ENCODE data around the gene PITPNM3.

PITPNM3 gene

GRCh38 chr17:6555331-6556120 lies 829 bp downstream of the PITPNM3 start:
- Mint-ChIP-seq H3K9me3 (no peaks in the 10 kb centered on the region), H3K27ac (ENCODE audit: low read depth) (no peak overlapping the region), H3K27me3 (peaks cover 63% of the 10 kb centered on the region), H3K4me3 (peak overlapping the region; percentile 75), H3K36me3 (ENCODE audit: insufficient read depth) (no peaks in the 10 kb centered on the region), H3K4me1 (peaks cover 15% of the 10 kb centered on the region)
- no peak for DNase-seq (ENCODE audit: low spot score in 2 of 2)
- ATAC-seq (replicated peaks; ENCODE audit: extremely low read depth, poor library complexity, severe bottlenecking): no peak

DNA sequence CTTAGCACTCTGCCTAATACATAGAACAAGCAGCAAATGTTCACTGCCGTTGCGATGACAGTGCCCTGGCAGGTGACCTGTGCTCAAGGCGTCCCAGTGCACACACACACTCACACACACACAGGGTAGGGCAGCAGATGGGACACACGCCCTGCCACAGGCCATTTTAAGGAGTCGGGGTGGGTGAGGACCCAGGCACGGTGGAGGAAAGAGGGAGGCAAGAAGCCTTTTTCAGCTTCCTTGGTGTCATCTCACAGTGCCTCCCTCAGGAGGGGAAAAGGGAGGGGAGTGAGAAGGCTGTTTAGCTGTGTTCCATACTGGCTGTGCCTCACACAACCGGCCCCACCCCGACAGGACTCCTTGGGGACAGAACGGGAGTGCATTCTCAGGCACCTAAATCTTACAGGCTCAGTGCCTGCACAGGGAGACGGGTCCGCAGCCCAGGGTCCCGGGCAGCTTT lies 1.5 kb downstream of the PITPNM3 start:
- Mint-ChIP-seq H3K27me3 (peaks cover 63% of the 10 kb centered on the region), H3K27ac (ENCODE audit: low read depth) (no peak overlapping the region), H3K9me3 (no peaks in the 10 kb centered on the region), H3K4me1 (peaks cover 15% of the 10 kb centered on the region), H3K36me3 (ENCODE audit: insufficient read depth) (no peaks in the 10 kb centered on the region), H3K4me3 (peak overlapping the region; percentile 75)
- DNase-seq (ENCODE audit: low spot score in 2 of 2) (no peak), ATAC-seq (replicated peaks; ENCODE audit: extremely low read depth, poor library complexity, severe bottlenecking) (no peak)

DNA sequence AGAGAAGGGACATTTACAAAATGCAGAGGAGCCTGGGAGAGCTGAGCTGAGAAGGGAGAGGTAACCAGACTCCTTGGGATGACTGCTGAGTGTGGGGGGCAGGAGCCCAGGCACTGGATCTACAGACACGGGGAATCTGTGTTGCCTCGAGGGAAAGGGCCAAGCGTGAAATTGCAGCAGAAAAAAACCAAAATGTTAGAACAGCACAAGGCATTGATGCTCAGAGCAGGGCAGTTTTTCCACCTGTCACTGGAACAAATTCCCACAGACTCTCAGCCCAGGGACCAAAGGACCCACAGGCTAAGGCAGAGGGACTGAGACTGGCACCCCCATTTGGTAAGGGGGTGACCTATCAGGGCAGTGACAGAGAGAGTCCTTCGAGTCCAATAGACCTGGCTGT lies 2.0 kb downstream of the PITPNM3 start:
- Mint-ChIP-seq H3K27me3 (peaks cover 58% of the 10 kb centered on the region), H3K4me3 (peak overlapping the region; percentile 75), H3K4me1 (peaks cover 15% of the 10 kb centered on the region), H3K36me3 (ENCODE audit: insufficient read depth) (no peaks in the 10 kb centered on the region), H3K9me3 (no peaks in the 10 kb centered on the region), H3K27ac (ENCODE audit: low read depth) (no peak overlapping the region)
- no peak for DNase-seq (ENCODE audit: low spot score in 2 of 2)
- ATAC-seq (replicated peaks; ENCODE audit: extremely low read depth, poor library complexity, severe bottlenecking): no peak

DNA sequence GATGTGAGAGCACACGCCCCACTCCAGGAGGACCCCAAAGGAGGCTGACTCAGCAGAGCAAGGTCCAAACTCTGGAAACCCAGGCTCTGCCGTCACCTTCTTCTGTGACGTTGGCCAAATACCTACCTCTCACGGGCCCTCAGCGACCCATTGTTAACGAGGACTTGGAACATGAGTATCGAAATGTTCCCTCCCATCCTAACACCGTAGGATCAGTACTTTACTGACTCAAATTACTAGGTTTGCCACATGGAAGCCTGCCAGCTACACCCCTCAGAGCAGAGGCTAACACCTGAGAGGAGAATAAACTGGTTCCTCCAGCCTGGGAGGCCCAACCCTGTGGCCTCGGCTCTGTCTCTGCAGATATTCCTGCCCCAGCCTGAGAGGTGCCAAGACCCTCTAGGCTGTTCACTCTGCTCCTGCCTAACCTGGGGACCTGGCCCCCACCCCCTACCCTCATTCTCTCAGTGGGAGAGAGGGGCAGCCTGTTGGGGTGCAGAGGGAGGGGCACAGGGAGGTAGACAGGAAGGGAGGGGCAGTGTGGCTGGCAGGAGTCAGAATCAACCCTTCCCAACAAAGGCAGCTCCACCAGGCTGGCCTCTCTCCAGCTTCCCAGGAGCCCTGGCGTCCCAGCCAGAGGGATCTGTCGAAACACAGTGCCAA lies 4.4 kb downstream of the PITPNM3 start:
- DNase-seq (ENCODE audit: low spot score in 2 of 2) (no peak), ATAC-seq (replicated peaks; ENCODE audit: extremely low read depth, poor library complexity, severe bottlenecking) (no peak)
- no peak overlapping the region for H3K27ac Mint-ChIP-seq (ENCODE audit: low read depth)
- no peak overlapping the region for H3K4me3 Mint-ChIP-seq
- H3K4me1 Mint-ChIP-seq: peaks cover 28% of the 10 kb centered on the region
- no peaks in the 10 kb centered on the region for H3K36me3 Mint-ChIP-seq (ENCODE audit: insufficient read depth)
- peaks cover 35% of the 10 kb centered on the region for H3K27me3 Mint-ChIP-seq
- no peaks in the 10 kb centered on the region for H3K9me3 Mint-ChIP-seq

DNA sequence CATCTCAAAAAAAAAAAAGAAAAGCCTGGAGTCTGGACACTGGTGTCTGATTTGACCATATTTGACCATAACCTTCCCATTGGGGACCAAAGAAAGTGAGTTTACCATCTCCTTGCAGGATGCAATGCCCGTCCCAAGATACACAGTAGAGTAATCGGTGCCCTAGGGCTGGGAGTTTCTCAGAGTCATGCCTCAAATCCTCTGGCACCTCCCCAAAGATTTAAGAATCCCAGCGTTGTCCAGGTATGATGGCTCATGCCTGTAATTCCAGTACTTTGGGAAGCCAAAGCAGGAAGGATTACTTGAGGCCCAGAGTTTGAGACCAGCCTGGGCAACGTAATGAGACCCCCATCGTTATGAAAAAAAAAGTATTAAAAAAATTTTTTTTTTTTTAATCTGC lies 5.0 kb downstream of the PITPNM3 start:
- Mint-ChIP-seq H3K4me3 (no peak overlapping the region), H3K36me3 (ENCODE audit: insufficient read depth) (no peaks in the 10 kb centered on the region), H3K27ac (ENCODE audit: low read depth) (no peak overlapping the region), H3K9me3 (no peaks in the 10 kb centered on the region), H3K27me3 (peaks cover 28% of the 10 kb centered on the region), H3K4me1 (peaks cover 23% of the 10 kb centered on the region)
- DNase-seq (ENCODE audit: low spot score in 2 of 2) (no peak), ATAC-seq (replicated peaks; ENCODE audit: extremely low read depth, poor library complexity, severe bottlenecking) (no peak)

- no peak overlapping the region for H3K4me3 Mint-ChIP-seq
- no peaks in the 10 kb centered on the region for H3K36me3 Mint-ChIP-seq (ENCODE audit: insufficient read depth)
- no peaks in the 10 kb centered on the region for H3K9me3 Mint-ChIP-seq
- DNase-seq (ENCODE audit: low spot score in 2 of 2) (no peak), ATAC-seq (replicated peaks; ENCODE audit: extremely low read depth, poor library complexity, severe bottlenecking) (no peak)
- H3K27ac Mint-ChIP-seq (ENCODE audit: low read depth): no peak overlapping the region
- peaks cover 13% of the 10 kb centered on the region for H3K4me1 Mint-ChIP-seq
- H3K27me3 Mint-ChIP-seq: peaks cover 15% of the 10 kb centered on the region
Observed at GRCh38 chr17:6549384-6550036, 6.8 kb downstream of the PITPNM3 start.

DNA sequence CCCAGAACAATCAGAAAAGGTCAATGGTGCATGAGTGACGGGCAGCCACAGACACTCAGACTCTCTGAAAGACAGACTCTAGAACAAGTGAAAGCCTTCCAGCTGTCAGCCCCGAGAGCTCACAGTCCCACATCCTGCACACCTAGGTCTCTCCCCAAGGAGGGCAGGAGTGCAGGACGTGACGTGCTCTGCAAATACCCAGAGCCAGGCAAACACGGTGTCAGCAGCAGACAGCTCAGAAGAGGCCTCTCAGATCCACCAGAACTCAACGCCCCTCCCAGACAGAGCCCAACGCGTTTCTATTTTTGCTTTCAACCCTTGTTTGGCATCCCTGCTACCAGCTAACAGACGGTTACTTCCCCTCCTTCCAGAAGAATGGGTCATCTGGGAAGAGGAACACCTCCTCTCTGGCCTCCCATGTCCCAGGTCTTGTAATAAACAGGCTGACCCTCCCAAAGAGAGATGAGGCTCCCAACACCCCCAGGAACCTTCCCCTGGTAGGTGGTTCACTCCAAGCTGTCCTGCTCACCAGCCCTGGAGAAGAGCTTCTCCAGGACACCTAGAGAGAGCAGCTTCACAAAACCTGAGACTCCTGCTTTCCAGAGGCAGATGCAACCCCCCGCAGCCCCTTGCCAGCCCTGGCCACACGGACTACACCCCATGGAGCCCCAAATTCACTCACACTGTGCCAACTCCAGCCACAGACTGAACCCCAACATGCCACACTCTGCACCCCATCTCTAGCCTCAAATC lies 7.6 kb downstream of the PITPNM3 start:
- Mint-ChIP-seq H3K36me3 (ENCODE audit: insufficient read depth) (no peaks in the 10 kb centered on the region), H3K4me1 (peaks cover 13% of the 10 kb centered on the region), H3K9me3 (no peaks in the 10 kb centered on the region), H3K27ac (ENCODE audit: low read depth) (no peak overlapping the region), H3K27me3 (peaks cover 8% of the 10 kb centered on the region), H3K4me3 (no peak overlapping the region)
- ATAC-seq (replicated peaks; ENCODE audit: extremely low read depth, poor library complexity, severe bottlenecking) (no peak), DNase-seq (ENCODE audit: low spot score in 2 of 2) (no peak)

DNA sequence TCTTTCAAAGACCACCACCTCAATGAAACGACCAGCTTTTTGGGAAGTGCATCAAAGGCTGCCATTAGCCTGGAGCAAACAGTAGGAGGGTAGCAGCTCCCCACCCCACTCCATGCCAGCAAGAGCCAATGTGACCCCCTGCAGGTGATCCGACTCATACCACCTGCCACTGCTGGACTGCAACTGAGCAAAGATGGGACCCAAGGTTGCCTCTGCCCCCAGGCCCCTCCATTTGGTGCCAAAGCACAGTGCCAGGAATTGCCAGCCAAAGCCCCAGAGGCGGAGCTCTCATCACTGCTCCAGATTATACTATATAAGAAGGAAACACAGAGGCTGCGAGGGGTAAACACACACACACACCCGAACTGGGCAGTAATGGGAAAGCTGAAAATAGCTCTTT lies 8.3 kb downstream of the PITPNM3 start:
- Mint-ChIP-seq H3K4me3 (no peak overlapping the region), H3K27me3 (peaks cover under 1% of the 10 kb centered on the region), H3K27ac (ENCODE audit: low read depth) (no peak overlapping the region), H3K4me1 (peaks cover 13% of the 10 kb centered on the region), H3K9me3 (no peaks in the 10 kb centered on the region), H3K36me3 (ENCODE audit: insufficient read depth) (no peaks in the 10 kb centered on the region)
- ATAC-seq (replicated peaks; ENCODE audit: extremely low read depth, poor library complexity, severe bottlenecking): no peak
- no peak for DNase-seq (ENCODE audit: low spot score in 2 of 2)

- no peaks in the 10 kb centered on the region for H3K36me3 Mint-ChIP-seq (ENCODE audit: insufficient read depth)
- ATAC-seq (replicated peaks; ENCODE audit: extremely low read depth, poor library complexity, severe bottlenecking) (no peak), DNase-seq (ENCODE audit: low spot score in 2 of 2) (no peak)
- peaks cover 13% of the 10 kb centered on the region for H3K4me1 Mint-ChIP-seq
- H3K27ac Mint-ChIP-seq (ENCODE audit: low read depth): no peak overlapping the region
- H3K9me3 Mint-ChIP-seq: no peaks in the 10 kb centered on the region
- H3K4me3 Mint-ChIP-seq: no peak overlapping the region
- H3K27me3 Mint-ChIP-seq: no peaks in the 10 kb centered on the region
Observed at GRCh38 chr17:6547336-6547735, 9.0 kb downstream of the PITPNM3 start.

- Mint-ChIP-seq H3K9me3 (no peaks in the 10 kb centered on the region), H3K4me1 (peaks cover 13% of the 10 kb centered on the region), H3K36me3 (ENCODE audit: insufficient read depth) (no peaks in the 10 kb centered on the region), H3K27ac (ENCODE audit: low read depth) (no peak overlapping the region), H3K27me3 (no peaks in the 10 kb centered on the region), H3K4me3 (no peak overlapping the region)
- no peak for DNase-seq (ENCODE audit: low spot score in 2 of 2)
- ATAC-seq (replicated peaks; ENCODE audit: extremely low read depth, poor library complexity, severe bottlenecking): no peak
Observed at GRCh38 chr17:6546069-6546718, 10.2 kb downstream of the PITPNM3 start.

DNA sequence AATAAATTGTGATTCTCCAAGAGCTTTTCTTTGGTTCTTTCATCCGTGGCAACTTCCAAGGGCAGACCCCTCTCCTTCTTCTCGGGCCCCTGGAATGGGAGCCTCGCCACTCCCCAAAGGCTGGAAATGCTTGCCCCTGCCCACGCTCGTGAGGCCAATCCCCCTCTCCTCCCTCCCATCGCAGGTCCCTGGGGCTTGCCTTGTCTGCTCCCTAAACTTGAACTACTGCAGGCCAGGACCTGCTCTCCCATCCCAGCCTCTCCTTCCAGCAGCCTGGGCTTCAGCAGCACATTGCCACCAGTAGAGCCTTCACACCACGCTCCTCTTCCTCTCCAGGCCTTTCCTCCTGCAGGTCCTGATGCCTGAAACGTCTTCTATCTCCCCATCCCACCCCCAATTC lies 11.1 kb downstream of the PITPNM3 start:
- Mint-ChIP-seq H3K36me3 (ENCODE audit: insufficient read depth) (no peaks in the 10 kb centered on the region), H3K27ac (ENCODE audit: low read depth) (no peak overlapping the region)
- no peak for ATAC-seq (replicated peaks; ENCODE audit: extremely low read depth, poor library complexity, severe bottlenecking)

DNA sequence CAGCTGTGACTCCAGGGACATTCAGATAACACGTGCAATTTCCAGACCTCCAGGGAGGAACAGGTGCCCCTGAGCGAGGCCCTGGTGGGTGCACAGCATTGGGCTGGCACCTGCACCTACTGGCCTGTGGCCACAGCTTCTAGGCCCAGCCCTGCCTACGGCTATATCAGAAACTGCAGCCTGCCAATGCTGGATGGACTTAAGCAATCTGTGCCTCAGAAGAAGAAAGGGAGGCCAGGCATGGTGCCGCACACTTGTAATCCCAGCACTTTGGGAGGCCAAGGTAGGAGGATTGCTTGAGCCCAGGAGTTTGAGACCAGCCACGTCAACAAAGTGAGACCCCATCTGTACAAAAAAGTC lies 12.4 kb downstream of the PITPNM3 start:
- peaks cover 10% of the 10 kb centered on the region for H3K4me1 Mint-ChIP-seq

More for the DNA sequence above, 11.1 kb downstream of the PITPNM3 start:
- peaks cover under 1% of the 10 kb centered on the region for H3K27me3 Mint-ChIP-seq
- H3K9me3 Mint-ChIP-seq: no peaks in the 10 kb centered on the region
- H3K4me3 Mint-ChIP-seq: no peak overlapping the region
- peaks cover 13% of the 10 kb centered on the region for H3K4me1 Mint-ChIP-seq
- no peak for DNase-seq (ENCODE audit: low spot score in 2 of 2)

More for the DNA sequence above, 12.4 kb downstream of the PITPNM3 start:
- H3K36me3 Mint-ChIP-seq (ENCODE audit: insufficient read depth): no peaks in the 10 kb centered on the region
- ATAC-seq (replicated peaks; ENCODE audit: extremely low read depth, poor library complexity, severe bottlenecking): no peak
- DNase-seq (ENCODE audit: low spot score in 2 of 2): no peak
- peaks cover 14% of the 10 kb centered on the region for H3K27me3 Mint-ChIP-seq
- H3K4me3 Mint-ChIP-seq: no peak overlapping the region
- no peaks in the 10 kb centered on the region for H3K9me3 Mint-ChIP-seq
- no peak overlapping the region for H3K27ac Mint-ChIP-seq (ENCODE audit: low read depth)
